ENCODE results near the gene RPH3AL.

DNA sequence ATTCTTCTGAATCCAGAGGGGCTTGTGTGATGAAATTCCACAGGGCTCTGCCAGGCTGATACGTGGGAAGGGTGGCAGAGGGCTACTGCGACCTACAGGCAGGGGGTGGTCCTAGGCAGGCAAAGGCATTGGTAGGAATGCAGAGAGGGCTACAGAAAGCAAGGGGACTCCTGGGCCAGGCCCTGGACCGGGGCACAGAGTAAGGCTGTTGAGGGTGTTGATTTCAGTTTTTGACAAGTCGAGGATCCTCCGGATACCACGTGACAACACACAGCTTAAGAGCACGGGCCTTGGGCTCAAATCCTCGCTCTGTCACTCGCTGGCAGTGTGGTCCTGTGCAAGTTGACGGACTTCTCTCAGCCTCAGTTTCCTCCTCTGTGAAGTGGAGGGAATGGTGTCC lies 152.0 kb downstream of the RPH3AL start:
- TF ChIP-seq YY1 (IDR thresholded peaks at IDR 0.05; ENCODE audit: low read depth, low read length) (no peak), RXRA (IDR thresholded peaks at IDR 0.05; ENCODE audit: insufficient read depth, low read depth, low read length) (no peak), POLR2A (IDR thresholded peaks at IDR 0.05; ENCODE audit: control extremely low read depth in 1 of 2, low read depth in 2 of 2, low read length in 2 of 2) (no peak)

Measured in H1 (cell line).